CD4-positive, alpha-beta T cell treated with Interleukin-4 for 1 hour (primary cell): ENCODE data around the gene ASMTL.
"Not testable (repeated sequence)": the region's sequence is repeated elsewhere in the genome, so short reads cannot be mapped to it uniquely, and the experiment has no call there.

Source experiments
- DNase-seq, 2 donors: peaks; one replicate each; pipeline ENCODE4 v3.0.0-alpha.2; 2020 to 2022

Gene ASMTL

GRCh38 chrX:1452516-1453394 lies at the start of gene ASMTL:
TSS of gene ASMTL (minus strand) at chrX:1452909. CDS start at chrX:1452840, 69 bp downstream.
- peak; percentile 98 to 99 for DNase-seq

GRCh38 chrX:1502241-1502640 lies 49.5 kb upstream of the ASMTL start:
- DNase-seq, result peak in 1 of 2 donors; percentile 87

- DNase-seq, result peak; percentile 62 to 68
Measured at GRCh38 chrX:1500701-1501624, 48.3 kb upstream of the ASMTL start.

GRCh38 chrX:1496076-1496475 lies 43.4 kb upstream of the ASMTL start:
- peak in 1 of 2 donors; percentile 10 for DNase-seq

GRCh38 chrX:1493877-1494510 lies 41.3 kb upstream of the ASMTL start:
- peak in 1 of 2 donors; percentile 62 for DNase-seq

GRCh38 chrX:1493412-1493811 lies 40.7 kb upstream of the ASMTL start:
- DNase-seq, result no peak

GRCh38 chrX:1492421-1493012 lies 39.8 kb upstream of the ASMTL start:
- DNase-seq, result peak in 1 of 2 donors; percentile 10

- peak; percentile 70 to 75 for DNase-seq
Measured at GRCh38 chrX:1491851-1492349, 39.2 kb upstream of the ASMTL start.

GRCh38 chrX:1491248-1491647 lies 38.5 kb upstream of the ASMTL start:
- not testable (repeated sequence) for DNase-seq

GRCh38 chrX:1490723-1491122 lies 38.0 kb upstream of the ASMTL start:
- not testable (repeated sequence) for DNase-seq

- DNase-seq, result not testable (repeated sequence)
Measured at GRCh38 chrX:1489354-1489753, 36.6 kb upstream of the ASMTL start.

GRCh38 chrX:1488745-1489144 lies 36.0 kb upstream of the ASMTL start:
- no peak for DNase-seq

GRCh38 chrX:1488141-1488540 lies 35.4 kb upstream of the ASMTL start:
- no peak for DNase-seq

GRCh38 chrX:1487401-1487800 lies 34.7 kb upstream of the ASMTL start:
- peak in 1 of 2 donors; percentile 10 for DNase-seq

GRCh38 chrX:1486749-1487361 lies 34.1 kb upstream of the ASMTL start:
- peak in 1 of 2 donors; percentile 10 for DNase-seq

GRCh38 chrX:1486177-1486576 lies 33.5 kb upstream of the ASMTL start:
- no peak for DNase-seq

- DNase-seq, result no peak
Measured at GRCh38 chrX:1485033-1485432, 32.3 kb upstream of the ASMTL start.

- peak in 1 of 2 donors; percentile 10 for DNase-seq
Measured at GRCh38 chrX:1484638-1485019, 31.9 kb upstream of the ASMTL start.

GRCh38 chrX:1483843-1484637 lies 31.3 kb upstream of the ASMTL start:
- DNase-seq, result no peak

- not testable (repeated sequence) for DNase-seq
Measured at GRCh38 chrX:1482530-1482928, 29.8 kb upstream of the ASMTL start.
